ENCODE measurements around the gene GTPBP4.

Gene GTPBP4

DNA sequence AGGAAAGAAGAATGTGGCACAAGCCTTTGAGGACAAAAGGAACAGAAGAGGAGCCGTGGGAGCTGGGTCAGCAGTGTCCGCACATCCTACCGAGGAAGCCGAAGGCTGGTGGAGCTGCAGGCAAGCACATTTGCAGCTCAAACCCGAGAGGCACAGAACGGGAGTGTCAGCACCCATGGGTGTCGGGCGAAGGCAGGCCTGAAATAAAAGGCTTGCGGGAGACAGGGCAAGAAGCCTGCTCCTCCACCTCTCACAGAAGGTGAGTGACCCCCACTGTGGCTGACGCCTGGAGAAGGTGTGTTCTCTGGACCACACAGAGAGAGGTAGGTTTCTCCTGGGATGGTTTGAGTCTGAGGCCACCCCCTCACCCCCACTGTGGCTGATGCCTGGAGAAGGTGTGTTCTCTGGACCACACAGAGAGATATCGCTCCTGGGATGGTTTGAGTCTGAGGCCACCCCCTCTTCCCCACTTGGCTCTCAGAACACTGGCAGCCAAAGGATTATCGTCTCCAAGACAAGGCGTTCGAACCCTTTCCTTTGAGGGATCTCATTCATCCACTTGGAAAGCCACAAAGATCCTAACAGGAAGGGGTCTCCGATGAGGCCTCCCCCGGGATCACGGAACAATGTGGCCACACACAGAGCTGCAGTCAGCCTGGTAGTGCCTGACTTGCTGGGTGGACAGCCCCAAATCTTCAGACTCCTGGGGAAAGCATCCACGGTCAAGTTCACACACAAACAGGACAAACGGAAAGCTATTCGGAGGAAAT lies 21.6 kb upstream of the GTPBP4 start:
- DNase-seq (ENCODE audit: insufficient read length, low spot score) (no peak), FAIRE-seq (no peak)
- no peak for TF ChIP-seq CTCF (IDR thresholded peaks at IDR 0.05; ENCODE audit: insufficient read depth, missing control alignments)

DNA sequence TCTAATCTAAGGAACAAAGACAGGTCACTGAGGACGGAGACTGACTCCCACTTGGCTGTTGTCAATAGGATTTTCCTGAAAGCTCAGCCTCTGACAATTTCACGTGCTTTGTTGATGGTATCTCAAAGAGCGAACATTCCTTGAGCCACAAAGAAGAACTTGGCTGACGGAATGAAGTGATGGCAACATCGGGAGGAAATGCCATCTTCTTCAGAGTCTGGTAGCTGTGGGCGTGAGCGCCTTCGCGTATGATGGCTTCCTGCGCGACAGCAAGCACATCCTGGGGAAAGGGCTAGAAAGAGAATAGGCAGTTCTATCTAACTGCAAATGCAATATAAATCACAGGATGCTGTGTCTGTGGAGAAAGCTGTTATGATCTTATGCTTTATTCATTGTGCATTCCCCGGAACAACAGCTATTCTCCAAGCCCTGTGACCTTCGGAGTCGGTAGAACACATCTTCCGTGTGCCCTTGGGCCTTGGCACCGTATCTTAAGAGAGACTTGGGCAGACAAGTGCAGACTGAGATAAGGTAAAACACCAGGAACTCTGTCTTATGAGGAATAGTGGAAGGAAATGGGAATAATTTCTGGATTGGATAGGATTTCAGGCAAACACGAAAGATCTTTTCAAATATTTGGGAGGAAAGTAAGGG lies 19.6 kb upstream of the GTPBP4 start:
- no peak for DNase-seq (ENCODE audit: insufficient read length, low spot score)
- FAIRE-seq, result no peak
- no peak for TF ChIP-seq CTCF (IDR thresholded peaks at IDR 0.05; ENCODE audit: insufficient read depth, missing control alignments)

DNA sequence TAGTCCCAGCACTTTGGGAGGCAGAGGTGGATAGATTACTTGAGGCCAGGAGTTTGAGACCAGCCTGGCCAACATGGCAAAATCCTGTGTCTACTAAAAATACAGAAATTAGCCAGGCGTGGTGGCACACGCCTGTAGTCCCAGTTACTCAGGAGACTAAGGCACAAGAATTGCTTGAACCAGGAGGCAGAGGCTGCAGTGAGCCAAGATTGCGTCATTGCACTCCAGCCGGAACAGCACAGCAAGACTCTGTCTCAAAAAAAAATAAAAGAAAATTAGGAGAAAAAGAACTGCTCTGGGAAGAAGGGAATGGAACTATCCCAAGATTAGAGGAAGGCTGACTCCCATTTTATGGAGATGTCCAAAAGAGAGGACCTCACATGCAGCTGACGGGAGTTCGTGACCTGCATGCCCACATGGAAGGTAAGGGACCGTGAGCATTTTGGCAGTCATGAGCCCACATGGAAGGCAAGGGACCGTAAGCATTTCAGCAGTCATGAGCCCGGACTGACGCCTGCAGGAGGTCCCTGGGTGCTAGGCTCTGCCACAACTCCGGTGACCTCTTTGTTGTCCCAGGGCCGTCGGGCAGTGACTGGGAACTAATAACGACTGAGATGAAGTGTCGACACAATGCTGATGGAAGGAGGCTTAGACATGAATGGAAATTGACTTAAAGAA lies 18.6 kb upstream of the GTPBP4 start:
- DNase-seq (ENCODE audit: insufficient read length, low spot score), result no peak
- FAIRE-seq, result no peak
- no peak for TF ChIP-seq CTCF (IDR thresholded peaks at IDR 0.05; ENCODE audit: insufficient read depth, missing control alignments)

- no peak for TF ChIP-seq CTCF (IDR thresholded peaks at IDR 0.05; ENCODE audit: insufficient read depth, missing control alignments)
- no peak for FAIRE-seq
- DNase-seq (ENCODE audit: insufficient read length, low spot score), result no peak
These were observed 17.7 kb upstream of the GTPBP4 start for GRCh38 chr10:970311-971149.

DNA sequence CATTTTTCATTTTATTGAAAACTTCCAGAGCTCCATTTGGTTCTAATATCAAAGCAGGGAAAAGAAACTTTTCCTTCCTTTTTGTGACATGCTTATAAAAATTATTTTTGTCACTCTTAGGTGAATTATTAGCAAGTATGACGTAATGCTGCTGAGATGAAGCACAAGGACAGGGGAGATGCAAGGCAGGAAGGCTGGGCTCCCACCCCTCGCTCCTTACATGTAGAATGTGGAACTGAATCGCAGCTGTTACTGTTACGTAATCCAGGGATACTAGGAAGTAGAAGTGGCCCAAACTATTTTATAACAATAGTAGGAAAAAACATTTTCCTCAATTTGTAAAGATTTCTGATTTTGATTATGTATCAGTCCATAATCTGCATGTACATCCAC lies 17.1 kb upstream of the GTPBP4 start:
- no peak for TF ChIP-seq CTCF (IDR thresholded peaks at IDR 0.05; ENCODE audit: insufficient read depth, missing control alignments)
- FAIRE-seq (no peak), DNase-seq (ENCODE audit: insufficient read length, low spot score) (no peak)

DNA sequence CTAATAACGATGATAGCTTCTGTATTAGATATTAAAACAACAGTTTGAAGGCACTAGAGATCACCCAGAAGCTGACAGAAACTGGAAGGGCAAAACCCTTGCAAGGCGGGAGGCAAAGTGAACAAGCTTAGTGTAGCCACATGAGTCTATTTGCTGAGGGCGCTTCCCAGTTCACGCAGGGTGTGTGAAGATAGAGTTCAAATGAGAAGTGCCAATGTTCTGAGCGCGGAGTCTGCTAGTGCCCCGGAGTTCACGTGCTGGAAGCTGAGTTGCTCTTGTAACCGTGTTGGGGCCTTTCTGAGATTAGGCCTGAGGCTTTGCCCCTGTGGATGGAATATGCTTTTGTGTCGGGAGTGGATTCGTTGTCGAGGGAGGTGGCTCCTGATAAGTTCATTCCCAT lies 16.6 kb upstream of the GTPBP4 start:
- FAIRE-seq (no peak), DNase-seq (ENCODE audit: insufficient read length, low spot score) (no peak)
- no peak for TF ChIP-seq CTCF (IDR thresholded peaks at IDR 0.05; ENCODE audit: insufficient read depth, missing control alignments)
